HepG2 (cell line): Measurements from ENCODE around the gene ANKRD42. TPM values are rescaled to one million over a fixed set of nuclear protein-coding genes. Genes with fewer than 3 reads are reported as not detected.
A peak's percentile ranks its signal among the peaks of the same experiment; 100 is the strongest.

Experiments
- ATAC-seq: fragments of 200-7000 bp; cut with Tn5 transposase; 3 replicates; pipeline ENCODE4 v1.9.1; 2020; ENCODE audit warnings: mild to moderate bottlenecking, moderate library complexity
- BruUV-seq: library from RNA; stranded (reverse); fragments of 400-500 nt; replicated peaks from 2 replicates; lab custom pipeline; 2021; lab: Mats Ljungman, UMichigan
- CTCF ChIA-PET: fragments of 300-600 bp; formaldehyde crosslinking; extraction: SDS; loops from one replicate; lab custom pipeline; 2021; ENCODE audit warnings: low total read pairs, inconsistent platforms, low intra/inter-chr PET ratio; lab: Yijun Ruan, JAX
- POLR2A ChIA-PET: fragments of 350-600 bp; sonication (Branson Sonifier 250); formaldehyde crosslinking; loops from one replicate; lab custom pipeline; 2020; ENCODE audit warnings: antibody characterized with exemption, inconsistent platforms; lab: Yijun Ruan, JAX
- DNase-seq: peaks from one replicate; pipeline ENCODE4 v3.0.0-alpha.2; 2015; ENCODE audit warnings: low spot score
- FAIRE-seq: peaks from 3 replicates; lab custom pipeline; 2011; peaks lifted over from hg19 to GRCh38; lab: Jason Lieb, UNC
- H2AFZ ChIP-seq: one replicate; pipeline ENCODE4 v1.6.1; 2011; ENCODE audit warnings: low read length, inconsistent platforms
- H3K27ac ChIP-seq: fragments of 300-600 bp; 3 replicates; pipeline ENCODE4 v1.8.0; 2011; ENCODE audit warnings: mixed run types, mild to moderate bottlenecking, mixed read lengths, low read length, inconsistent platforms; ENCODE audit not compliant: insufficient read depth; ENCODE audit errors: extremely low read length
- H3K27me3 ChIP-seq, 2 experiments: fragments of 200-600 bp in 1 of 2; 2 replicates in 1 of 2; 3 replicates in 1 of 2; pipeline versions ENCODE4 v1.6.0 to v1.8.0; 2011; ENCODE audit warnings: low read length in 2 of 2, mild to moderate bottlenecking in 2 of 2, moderate library complexity in 2 of 2, inconsistent platforms in 1 of 2; ENCODE audit not compliant: insufficient read depth in 2 of 2, control insufficient read depth in 1 of 2
- H3K36me3 ChIP-seq, 2 experiments: fragments of 200-600 bp in 1 of 2; replicated peaks in 1 of 2; 2 replicates in 1 of 2; 3 replicates in 1 of 2; pipeline versions ENCODE4 v1.5.1 to v1.8.0; 2011; ENCODE audit warnings: low read length in 2 of 2, inconsistent platforms in 1 of 2; ENCODE audit not compliant: insufficient read depth in 2 of 2, control insufficient read depth in 1 of 2
- H3K4me1 ChIP-seq: 2 replicates; pipeline ENCODE4 v1.5.1; 2012; ENCODE audit warnings: low read length, inconsistent platforms; ENCODE audit not compliant: insufficient read depth
- H3K4me2 ChIP-seq: 2 replicates; pipeline ENCODE4 v1.6.0; 2011; ENCODE audit warnings: low read depth, low read length, inconsistent platforms
- H3K4me3 ChIP-seq, 3 experiments: fragments of 200-600 bp in 1 of 3; sonication (generic), shearing (Covaris generic) in 1 of 3; replicated peaks in 1 of 3; 2 replicates each; pipeline ENCODE4 v1.5.1; 2011 to 2016; ENCODE audit warnings: low read length in 3 of 3, inconsistent platforms in 2 of 3, low read depth in 2 of 3, mild to moderate bottlenecking in 2 of 3, control low read depth in 1 of 3, mixed read lengths in 1 of 3; ENCODE audit not compliant: insufficient read depth in 1 of 3
- H3K79me2 ChIP-seq: one replicate; pipeline ENCODE4 v1.6.1; 2011; ENCODE audit warnings: low read length, inconsistent platforms; ENCODE audit not compliant: insufficient read depth
- H3K9ac ChIP-seq: 2 replicates; pipeline ENCODE4 v1.6.0; 2011; ENCODE audit warnings: mild to moderate bottlenecking, low read depth, low read length, inconsistent platforms; ENCODE audit not compliant: insufficient read depth
- H3K9me3 ChIP-seq: 2 replicates; pipeline ENCODE4 v1.5.1; 2012; ENCODE audit warnings: mild to moderate bottlenecking, low read length
- H4K20me1 ChIP-seq: 2 replicates; pipeline ENCODE4 v1.6.0; 2011; ENCODE audit warnings: inconsistent platforms, mild to moderate bottlenecking, low read length, moderate library complexity; ENCODE audit not compliant: insufficient read depth
- FLYWCH1 ChIP-seq: sonication (generic); formaldehyde crosslinking; IDR thresholded peaks from 2 replicates; pipeline ENCODE4 v1.8.1; 2023; ENCODE audit warnings: mild to moderate bottlenecking, missing genetic modification reagents
- PAF1 ChIP-seq: IDR thresholded peaks from 2 replicates; pipeline ENCODE4 v1.6.1; 2016; ENCODE audit warnings: missing genetic modification reagents, missing compliant biosample characterization
- ZFP82 ChIP-seq: sonication (generic); formaldehyde crosslinking; IDR thresholded peaks from 2 replicates; pipeline ENCODE4 v1.5.1; 2020; ENCODE audit warnings: mild to moderate bottlenecking, missing genetic modification reagents, borderline replicate concordance
- ZNF10 ChIP-seq: sonication (generic); formaldehyde crosslinking; IDR thresholded peaks from 2 replicates; pipeline ENCODE4 v1.4.0; 2020; ENCODE audit warnings: mild to moderate bottlenecking, low read depth, missing genetic modification reagents, borderline replicate concordance
- WGBS: methylation state at CpG from one replicate; pipeline ENCODE4 v1.1.6; 2017; ENCODE audit warnings: low lambda C conversion rate; 5-methylcytosine and 5-hydroxymethylcytosine counted together
- in situ Hi-C: cut with HindIII; loops from 2 replicates; pipeline ENCODE4 v1.10.0; 2017; ENCODE audit warnings: low pct_unique_long_range_greater_than_20kb; ENCODE audit not compliant: extremely low pct_ligation_motif_present
- intact Hi-C: fragments of 100-400 bp; cut with micrococcal nuclease; formaldehyde crosslinking; loops from one replicate; pipeline ENCODE4 v1.10.0; 2022; ENCODE audit not compliant: unreplicated experiment
- polyA plus RNA-seq, 8 experiments: library from polyadenylated mRNA; depleted of rRNA in 3 of 8; stranded (reverse) in 7 of 8; unstranded in 1 of 8; fragments of >200 nt; fragmentation: Illumina TruSeq in 4 of 8; extraction: Trizol in 4 of 8; gene quantifications; 2 replicates each; pipeline versions ENCODE4 v1.2.1 to v1.2.3, GENCODE V29; 2011 to 2016; ENCODE audit warnings: low read depth in 4 of 8, missing spikeins in 1 of 8, mixed read lengths in 1 of 8; ENCODE audit not compliant: insufficient read depth in 1 of 8
- total RNA-seq, 5 experiments: library from RNA; depleted of rRNA; stranded (reverse); fragments of >200 nt; fragmentation: Illumina TruSeq; extraction: Trizol; gene quantifications; 2 replicates each; pipeline ENCODE4 v1.2.3, GENCODE V29; 2016; ENCODE audit warnings: low read depth in 1 of 5
- TF ChIP-seq, protein P1 (sequence below): IDR thresholded peaks from 2 replicates; pipeline ENCODE4 v1.6.1; 2016; ENCODE audit warnings: missing compliant biosample characterization, missing genetic modification reagents, borderline replicate concordance
- TF ChIP-seq, protein P2 (sequence below): sonication (generic); formaldehyde crosslinking; IDR thresholded peaks from 2 replicates; pipeline ENCODE4 v1.4.0; 2020; ENCODE audit warnings: missing genetic modification reagents
- TF ChIP-seq, protein P3 (sequence below): sonication (generic); formaldehyde crosslinking; IDR thresholded peaks from 2 replicates; pipeline ENCODE4 v1.4.0; 2020; ENCODE audit warnings: mild to moderate bottlenecking, missing genetic modification reagents

ANKRD42 gene
- total and polyA plus RNA-seq, 2 of the 13 experiments (the other 11 are each of a cell fraction or from before 2014, with no cell fraction given): 2.2 to 3.7 TPM

DNA sequence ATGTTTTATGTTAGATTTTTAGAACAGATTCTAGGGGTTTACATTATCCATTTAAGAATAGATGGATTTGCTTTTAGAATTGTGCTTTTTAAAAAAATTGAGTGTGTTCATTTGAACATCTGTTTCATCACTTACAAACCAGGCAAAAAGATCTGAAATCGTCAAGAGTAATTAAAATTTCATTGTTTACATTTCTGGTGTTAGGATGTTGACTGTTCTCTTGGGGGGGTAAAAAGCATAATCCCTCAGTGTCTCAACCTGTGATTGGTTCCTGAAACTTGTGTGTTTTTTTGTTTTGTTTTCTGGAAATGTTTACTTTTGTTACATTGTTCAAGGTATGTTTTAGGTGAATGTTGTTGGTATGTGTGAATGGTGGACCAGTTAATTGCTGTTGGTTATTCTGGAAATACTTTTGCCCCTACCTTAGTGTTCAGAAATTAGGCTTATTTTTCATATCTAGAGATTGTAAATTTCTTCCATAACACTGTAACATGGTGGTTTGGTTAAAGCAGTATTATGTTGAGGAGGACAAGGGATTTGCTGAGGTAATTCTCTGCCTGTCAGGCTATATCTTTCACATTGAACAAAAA, 31.8 kb upstream of the ANKRD42 start:
- ChIA-PET CTCF (no interaction called here), POLR2A (interaction anchor here (1.2 kb wide), 1 partner anchor 90 kb away, joined by 3 read pairs; the partner anchor contains the start of gene RAB30)
- H3K4me1 ChIP-seq: peaks cover 38% of the 10 kb centered on the region
- no peak overlapping the region for H2AFZ ChIP-seq
- no peak for ATAC-seq
- H3K36me3 ChIP-seq: peaks cover 4 to 16% of the 10 kb centered on the region in 2 experiments
- FAIRE-seq: no peak
- no peak overlapping the region for H3K9ac ChIP-seq
- peaks cover 33% of the 10 kb centered on the region for H4K20me1 ChIP-seq
- BruUV-seq: no TSS peak
- no peak overlapping the region for H3K27ac ChIP-seq
- intact Hi-C loops (loop anchor here (1.0 kb wide), 1 partner anchor 9 kb away; no protein-coding TSS in a partner anchor), in situ Hi-C loops (loop anchor here (10.0 kb wide), 1 partner anchor 257 kb away; the partner anchor contains the start of genes DDIAS and PRCP)
- no peaks in the 10 kb centered on the region for H3K9me3 ChIP-seq
- H3K27me3 ChIP-seq: no peaks in the 10 kb centered on the region; a peak in 1 of 5 replicates
- no peak for TF ChIP-seq ZFP82 (CRISPR knock-in tag)
- TF ChIP-seq, protein P1, sequence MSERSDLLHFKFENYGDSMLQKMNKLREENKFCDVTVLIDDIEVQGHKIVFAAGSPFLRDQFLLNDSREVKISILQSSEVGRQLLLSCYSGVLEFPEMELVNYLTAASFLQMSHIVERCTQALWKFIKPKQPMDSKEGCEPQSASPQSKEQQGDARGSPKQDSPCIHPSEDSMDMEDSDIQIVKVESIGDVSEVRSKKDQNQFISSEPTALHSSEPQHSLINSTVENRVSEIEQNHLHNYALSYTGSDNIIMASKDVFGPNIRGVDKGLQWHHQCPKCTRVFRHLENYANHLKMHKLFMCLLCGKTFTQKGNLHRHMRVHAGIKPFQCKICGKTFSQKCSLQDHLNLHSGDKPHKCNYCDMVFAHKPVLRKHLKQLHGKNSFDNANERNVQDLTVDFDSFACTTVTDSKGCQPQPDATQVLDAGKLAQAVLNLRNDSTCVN (CRISPR knock-in tag): no peak
- TF ChIP-seq, protein P2, sequence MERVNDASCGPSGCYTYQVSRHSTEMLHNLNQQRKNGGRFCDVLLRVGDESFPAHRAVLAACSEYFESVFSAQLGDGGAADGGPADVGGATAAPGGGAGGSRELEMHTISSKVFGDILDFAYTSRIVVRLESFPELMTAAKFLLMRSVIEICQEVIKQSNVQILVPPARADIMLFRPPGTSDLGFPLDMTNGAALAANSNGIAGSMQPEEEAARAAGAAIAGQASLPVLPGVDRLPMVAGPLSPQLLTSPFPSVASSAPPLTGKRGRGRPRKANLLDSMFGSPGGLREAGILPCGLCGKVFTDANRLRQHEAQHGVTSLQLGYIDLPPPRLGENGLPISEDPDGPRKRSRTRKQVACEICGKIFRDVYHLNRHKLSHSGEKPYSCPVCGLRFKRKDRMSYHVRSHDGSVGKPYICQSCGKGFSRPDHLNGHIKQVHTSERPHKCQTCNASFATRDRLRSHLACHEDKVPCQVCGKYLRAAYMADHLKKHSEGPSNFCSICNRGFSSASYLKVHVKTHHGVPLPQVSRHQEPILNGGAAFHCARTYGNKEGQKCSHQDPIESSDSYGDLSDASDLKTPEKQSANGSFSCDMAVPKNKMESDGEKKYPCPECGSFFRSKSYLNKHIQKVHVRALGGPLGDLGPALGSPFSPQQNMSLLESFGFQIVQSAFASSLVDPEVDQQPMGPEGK (CRISPR knock-in tag): 0 out of 2 replicates have a peak, but pooled peaks have one; percentile 16
- peak; percentile 72; the same call in 1 of the 2 replicates for TF ChIP-seq PAF1 (CRISPR knock-in tag)
- TF ChIP-seq FLYWCH1: no peak
- TF ChIP-seq, protein P3, sequence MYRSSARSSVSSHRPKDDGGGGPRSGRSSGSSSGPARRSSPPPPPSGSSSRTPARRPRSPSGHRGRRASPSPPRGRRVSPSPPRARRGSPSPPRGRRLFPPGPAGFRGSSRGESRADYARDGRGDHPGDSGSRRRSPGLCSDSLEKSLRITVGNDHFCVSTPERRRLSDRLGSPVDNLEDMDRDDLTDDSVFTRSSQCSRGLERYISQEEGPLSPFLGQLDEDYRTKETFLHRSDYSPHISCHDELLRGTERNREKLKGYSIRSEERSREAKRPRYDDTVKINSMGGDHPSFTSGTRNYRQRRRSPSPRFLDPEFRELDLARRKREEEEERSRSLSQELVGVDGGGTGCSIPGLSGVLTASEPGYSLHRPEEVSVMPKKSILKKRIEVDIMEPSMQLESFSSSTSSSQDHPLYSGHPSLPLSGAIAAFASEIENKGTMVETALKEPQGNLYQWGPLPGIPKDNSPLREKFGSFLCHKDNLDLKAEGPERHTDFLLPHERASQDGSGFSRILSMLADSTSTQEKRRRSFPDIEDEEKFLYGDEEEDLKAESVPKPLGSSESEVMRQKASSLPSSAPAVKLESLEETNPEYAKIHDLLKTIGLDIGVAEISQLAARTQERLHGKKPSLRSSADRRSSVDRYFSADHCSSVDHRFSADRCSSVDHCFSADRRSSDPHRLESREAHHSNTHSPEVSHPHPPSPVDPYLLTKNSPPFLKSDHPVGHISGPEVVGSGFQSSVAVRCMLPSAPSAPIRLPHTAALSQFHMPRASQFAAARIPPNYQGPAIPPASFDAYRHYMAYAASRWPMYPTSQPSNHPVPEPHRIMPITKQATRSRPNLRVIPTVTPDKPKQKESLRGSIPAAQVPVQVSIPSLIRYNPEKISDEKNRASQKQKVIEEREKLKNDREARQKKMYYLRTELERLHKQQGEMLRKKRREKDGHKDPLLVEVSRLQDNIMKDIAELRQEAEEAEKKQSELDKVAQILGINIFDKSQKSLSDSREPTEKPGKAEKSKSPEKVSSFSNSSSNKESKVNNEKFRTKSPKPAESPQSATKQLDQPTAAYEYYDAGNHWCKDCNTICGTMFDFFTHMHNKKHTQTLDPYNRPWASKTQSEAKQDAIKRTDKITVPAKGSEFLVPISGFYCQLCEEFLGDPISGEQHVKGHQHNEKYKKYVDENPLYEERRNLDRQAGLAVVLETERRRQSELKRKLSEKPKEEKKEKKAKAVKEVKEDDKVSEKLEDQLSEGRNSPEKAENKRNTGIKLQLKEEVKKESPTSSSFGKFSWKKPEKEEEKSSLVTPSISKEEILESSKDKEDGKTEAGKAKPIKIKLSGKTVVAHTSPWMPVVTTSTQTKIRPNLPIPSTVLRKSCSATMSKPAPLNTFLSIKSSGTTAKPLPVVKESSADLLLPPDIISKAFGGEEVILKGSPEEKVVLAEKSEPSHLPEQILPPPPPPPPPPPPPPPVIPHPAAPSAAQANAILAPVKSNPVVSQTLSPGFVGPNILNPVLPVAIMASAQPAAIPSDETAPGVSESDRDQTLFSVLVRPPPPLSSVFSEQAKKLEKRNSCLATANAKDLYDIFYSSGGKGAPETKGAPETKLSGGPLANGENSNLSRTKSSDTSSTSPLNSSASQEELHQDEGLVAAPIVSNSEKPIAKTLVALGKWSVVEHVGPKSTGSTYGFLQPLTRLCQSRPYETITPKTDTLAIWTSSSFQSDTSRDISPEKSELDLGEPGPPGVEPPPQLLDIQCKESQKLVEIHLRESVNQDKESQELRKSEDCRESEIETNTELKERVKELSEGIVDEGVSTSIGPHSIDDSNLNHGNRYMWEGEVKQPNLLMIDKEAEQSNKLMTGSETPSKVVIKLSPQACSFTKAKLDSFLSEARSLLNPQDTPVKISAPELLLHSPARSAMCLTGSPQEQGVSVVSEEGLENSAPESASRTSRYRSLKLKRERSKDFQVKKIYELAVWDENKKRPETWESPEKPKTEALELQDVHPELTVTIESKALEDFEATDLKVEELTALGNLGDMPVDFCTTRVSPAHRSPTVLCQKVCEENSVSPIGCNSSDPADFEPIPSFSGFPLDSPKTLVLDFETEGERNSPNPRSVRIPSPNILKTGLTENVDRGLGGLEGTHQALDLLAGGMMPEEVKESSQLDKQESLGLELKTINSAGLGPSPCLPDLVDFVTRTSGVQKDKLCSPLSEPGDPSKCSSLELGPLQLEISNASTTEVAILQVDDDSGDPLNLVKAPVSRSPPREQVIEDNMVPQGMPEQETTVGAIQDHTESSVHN: no peak
- TF ChIP-seq ZNF10 (CRISPR knock-in tag): no peak
- H3K4me3 ChIP-seq: no peak overlapping the region
- peaks cover 60% of the 10 kb centered on the region for H3K79me2 ChIP-seq
- peak overlapping the region; percentile 6; the same call in 1 of the 2 replicates for H3K4me2 ChIP-seq
- DNase-seq: no peak
- 94% methylated on average over 1 of the region's 1 CpG for WGBS
